HG03442 (cell line): ENCODE measurements around the gene CTPS1.

Experiments used
- ATAC-seq: cut with Tn5 transposase; IDR thresholded peaks from one replicate; pipeline ENCODE4 v1.9.1; 2021; ENCODE audit warnings: mild to moderate bottlenecking, moderate library complexity; ENCODE audit not compliant: unreplicated experiment

CTPS1 gene

GRCh38 chr1:41022424-41022823 lies 42.9 kb downstream of the CTPS1 start:
- no peak for ATAC-seq

GRCh38 chr1:41023279-41023990 lies 43.9 kb downstream of the CTPS1 start:
- ATAC-seq = no peak

GRCh38 chr1:41024953-41025352 lies 45.5 kb downstream of the CTPS1 start:
- no peak for ATAC-seq

- ATAC-seq = no peak
These were observed 46.7 kb downstream of the CTPS1 start for GRCh38 chr1:41025979-41026819.

GRCh38 chr1:41028034-41028642 lies 48.6 kb downstream of the CTPS1 start:
- no peak for ATAC-seq

GRCh38 chr1:41030872-41031616 lies 51.5 kb downstream of the CTPS1 start:
- no peak for ATAC-seq

GRCh38 chr1:41032147-41032546 lies 52.7 kb downstream of the CTPS1 start:
- no peak for ATAC-seq

GRCh38 chr1:41033272-41033671 lies 53.8 kb downstream of the CTPS1 start:
- no peak for ATAC-seq

- no peak for ATAC-seq
These were observed 57.8 kb downstream of the CTPS1 start for GRCh38 chr1:41037116-41037903.

GRCh38 chr1:41038110-41038509 lies 58.6 kb downstream of the CTPS1 start:
- no peak for ATAC-seq

- no peak for ATAC-seq
These were observed 62.2 kb downstream of the CTPS1 start for GRCh38 chr1:41041614-41042270.

- ATAC-seq = no peak
These were observed 64.7 kb downstream of the CTPS1 start for GRCh38 chr1:41044187-41044586.

GRCh38 chr1:41045740-41046139 lies 66.2 kb downstream of the CTPS1 start:
- no peak for ATAC-seq

GRCh38 chr1:41046347-41046775 lies 66.9 kb downstream of the CTPS1 start:
- no peak for ATAC-seq

- no peak for ATAC-seq
These were observed 69.0 kb downstream of the CTPS1 start for GRCh38 chr1:41048540-41048939.

- no peak for ATAC-seq
These were observed 71.5 kb downstream of the CTPS1 start for GRCh38 chr1:41051022-41051421.

GRCh38 chr1:41053316-41053715 lies 73.8 kb downstream of the CTPS1 start:
- ATAC-seq = no peak

GRCh38 chr1:41056907-41057306 lies 77.4 kb downstream of the CTPS1 start:
- no peak for ATAC-seq
